ENCODE data around the gene NKTR. TPM values are rescaled to one million over a fixed set of nuclear protein-coding genes. Genes with fewer than 3 reads are reported as not detected.

The NKTR gene
- total RNA-seq, 1 donor from 2014 or later = 21.2 TPM

- DNase-seq (ENCODE audit: missing footprints) (no peak), ATAC-seq (no peak)
- intact Hi-C loops (cut with DNase I) = no loop called here
These were observed 67.3 kb downstream of the NKTR start for GRCh38 chr3:42667523-42668412.

GRCh38 chr3:42668413-42668760, 67.9 kb downstream of the NKTR start:
- ATAC-seq (no peak), DNase-seq (ENCODE audit: missing footprints) (no peak)
- intact Hi-C loops (cut with DNase I) = no loop called here

- DNase-seq (ENCODE audit: missing footprints) (no peak), ATAC-seq (no peak)
- intact Hi-C loops (cut with DNase I) = no loop called here
These were observed 68.3 kb downstream of the NKTR start for GRCh38 chr3:42668793-42669217.

GRCh38 chr3:42670051-42670576, 69.6 kb downstream of the NKTR start:
- ATAC-seq (no peak), DNase-seq (ENCODE audit: missing footprints) (no peak)
- intact Hi-C loops (cut with DNase I) = no loop called here

GRCh38 chr3:42670670-42671069, 70.2 kb downstream of the NKTR start:
- ATAC-seq (no peak), DNase-seq (ENCODE audit: missing footprints) (no peak)
- intact Hi-C loops (cut with DNase I) = no loop called here

- DNase-seq (ENCODE audit: missing footprints) = no peak
- intact Hi-C loops (cut with DNase I) = no loop called here
- ATAC-seq = no peak
These were observed 72.0 kb downstream of the NKTR start for GRCh38 chr3:42672515-42672914.

GRCh38 chr3:42673082-42673481, 72.6 kb downstream of the NKTR start:
- DNase-seq (ENCODE audit: missing footprints) (no peak), ATAC-seq (no peak)
- intact Hi-C loops (cut with DNase I) = no loop called here

- intact Hi-C loops (cut with DNase I) = no loop called here
- ATAC-seq (no peak), DNase-seq (ENCODE audit: missing footprints) (no peak)
These were observed 73.7 kb downstream of the NKTR start for GRCh38 chr3:42674146-42674545.

- intact Hi-C loops (cut with DNase I) = no loop called here
- ATAC-seq (no peak), DNase-seq (ENCODE audit: missing footprints) (no peak)
These were observed 75.4 kb downstream of the NKTR start for GRCh38 chr3:42675909-42676308.

GRCh38 chr3:42678447-42678846, 78.0 kb downstream of the NKTR start:
- intact Hi-C loops (cut with DNase I) = no loop called here
- ATAC-seq (no peak), DNase-seq (ENCODE audit: missing footprints) (no peak)

GRCh38 chr3:42680271-42680670, 79.8 kb downstream of the NKTR start:
- intact Hi-C loops (cut with DNase I) = no loop called here
- no peak for ATAC-seq
- DNase-seq (ENCODE audit: missing footprints) = no peak

GRCh38 chr3:42680806-42681205, 80.3 kb downstream of the NKTR start:
- intact Hi-C loops (cut with DNase I) = no loop called here
- no peak for ATAC-seq
- no peak for DNase-seq (ENCODE audit: missing footprints)

GRCh38 chr3:42681361-42682038, 81.0 kb downstream of the NKTR start:
- DNase-seq (ENCODE audit: missing footprints) = no peak
- intact Hi-C loops (cut with DNase I) = no loop called here
- ATAC-seq = no peak

- DNase-seq (ENCODE audit: missing footprints) (no peak), ATAC-seq (no peak)
- intact Hi-C loops (cut with DNase I) = no loop called here
These were observed 82.0 kb downstream of the NKTR start for GRCh38 chr3:42682301-42683070.

GRCh38 chr3:42683875-42684598, 83.6 kb downstream of the NKTR start:
- ATAC-seq (peak; percentile 90), DNase-seq (ENCODE audit: missing footprints) (no peak)
- intact Hi-C loops (cut with DNase I) = loop anchor here (1.0 kb wide), 2 partner anchors 17 to 56 kb away; no protein-coding TSS in a partner anchor

GRCh38 chr3:42684632-42685362, 84.3 kb downstream of the NKTR start:
- ATAC-seq (no peak), DNase-seq (ENCODE audit: missing footprints) (no peak)
- intact Hi-C loops (cut with DNase I) = loop anchor here (1.0 kb wide), 2 partner anchors 17 to 56 kb away; no protein-coding TSS in a partner anchor

- intact Hi-C loops (cut with DNase I) = no loop called here
- DNase-seq (ENCODE audit: missing footprints) = peak; percentile 58
- ATAC-seq = no peak
These were observed 84.9 kb downstream of the NKTR start, which contains the start of gene KLHL40 for GRCh38 chr3:42685363-42685881. KLHL40 (plus strand) TSS chr3:42685537; CDS start chr3:42685619, 82 bp downstream.

Measured in Right ventricle myocardium inferior (tissue), 1 donor.